GM13976 (cell line): ENCODE measurements around the gene CPA3.

Experiments used
- DNase-seq: peaks from one replicate; pipeline ENCODE4 v3.0.0; 2012; ENCODE audit warnings: low spot score
- in situ Hi-C: fragments of 300-500 bp; cut with MboI; formaldehyde crosslinking; loops from one replicate; pipeline ENCODE4 v1.12.0; 2022; ENCODE audit warnings: low sequenced_read_pairs, mixed read lengths, inconsistent platforms; ENCODE audit not compliant: unreplicated experiment
- TF ChIP-seq, protein P1 (sequence below): IDR thresholded peaks from 2 replicates; pipeline ENCODE4 v1.5.1; 2012; ENCODE audit warnings: borderline replicate concordance, mild to moderate bottlenecking; ENCODE audit not compliant: insufficient read depth; ENCODE audit errors: extremely low read depth, missing control alignments, control extremely low read depth

The CPA3 gene

DNA sequence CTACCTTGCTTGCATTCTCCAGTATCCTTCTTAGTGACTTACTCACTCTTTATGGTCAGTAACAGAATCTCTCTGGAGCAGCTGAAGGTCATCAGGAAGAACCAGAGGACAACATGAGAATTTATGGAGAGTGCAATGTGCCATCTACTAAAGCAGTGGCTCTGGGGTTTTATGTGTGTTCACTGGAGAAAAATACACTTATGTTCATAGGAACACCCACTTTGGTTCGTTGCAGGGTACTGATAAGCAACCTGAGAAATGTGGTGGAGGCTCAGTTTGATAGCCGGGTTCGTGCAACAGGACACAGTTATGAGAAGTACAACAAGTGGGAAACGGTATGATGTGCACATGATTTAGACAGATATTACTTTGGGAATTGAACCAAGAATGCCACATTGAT lies 24.6 kb upstream of the CPA3 start:
- in situ Hi-C loops, result no loop called here
- DNase-seq, result no peak
- TF ChIP-seq, protein P1, sequence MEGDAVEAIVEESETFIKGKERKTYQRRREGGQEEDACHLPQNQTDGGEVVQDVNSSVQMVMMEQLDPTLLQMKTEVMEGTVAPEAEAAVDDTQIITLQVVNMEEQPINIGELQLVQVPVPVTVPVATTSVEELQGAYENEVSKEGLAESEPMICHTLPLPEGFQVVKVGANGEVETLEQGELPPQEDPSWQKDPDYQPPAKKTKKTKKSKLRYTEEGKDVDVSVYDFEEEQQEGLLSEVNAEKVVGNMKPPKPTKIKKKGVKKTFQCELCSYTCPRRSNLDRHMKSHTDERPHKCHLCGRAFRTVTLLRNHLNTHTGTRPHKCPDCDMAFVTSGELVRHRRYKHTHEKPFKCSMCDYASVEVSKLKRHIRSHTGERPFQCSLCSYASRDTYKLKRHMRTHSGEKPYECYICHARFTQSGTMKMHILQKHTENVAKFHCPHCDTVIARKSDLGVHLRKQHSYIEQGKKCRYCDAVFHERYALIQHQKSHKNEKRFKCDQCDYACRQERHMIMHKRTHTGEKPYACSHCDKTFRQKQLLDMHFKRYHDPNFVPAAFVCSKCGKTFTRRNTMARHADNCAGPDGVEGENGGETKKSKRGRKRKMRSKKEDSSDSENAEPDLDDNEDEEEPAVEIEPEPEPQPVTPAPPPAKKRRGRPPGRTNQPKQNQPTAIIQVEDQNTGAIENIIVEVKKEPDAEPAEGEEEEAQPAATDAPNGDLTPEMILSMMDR, result no peak

GRCh38 chr3:148845756-148846395 lies 19.2 kb upstream of the CPA3 start:
- DNase-seq, result no peak
- in situ Hi-C loops, result no loop called here

GRCh38 chr3:148847351-148847750 lies 17.7 kb upstream of the CPA3 start:
- in situ Hi-C loops, result no loop called here
- TF ChIP-seq, protein P1, result no peak
- no peak for DNase-seq

More at GRCh38 chr3:148845756-148846395, 19.2 kb upstream of the CPA3 start:
- TF ChIP-seq, protein P1, result no peak

DNA sequence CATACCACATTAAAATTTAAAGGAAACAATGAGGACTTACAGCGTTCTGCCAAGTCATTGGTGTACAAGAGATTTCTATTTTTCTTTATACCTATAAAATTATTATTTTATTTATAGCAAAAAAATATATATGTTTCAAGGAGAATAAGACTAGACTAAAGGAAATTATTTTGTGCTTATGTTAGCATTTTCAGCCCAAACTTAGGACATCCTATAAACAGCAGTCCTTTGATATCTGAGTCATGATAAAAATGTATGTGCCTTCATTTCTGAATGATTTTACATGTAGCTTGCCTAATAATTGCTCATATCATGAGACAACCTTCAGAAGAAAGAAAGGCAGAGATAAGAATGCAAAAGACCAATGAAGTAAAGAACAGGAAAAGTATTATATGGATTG lies 16.7 kb upstream of the CPA3 start:
- in situ Hi-C loops, result no loop called here
- TF ChIP-seq, protein P1, result no peak
- DNase-seq, result no peak

- no peak for DNase-seq
- in situ Hi-C loops, result loop anchor here (25.0 kb wide), 1 partner anchor 410 kb away; no protein-coding TSS in a partner anchor
- TF ChIP-seq, protein P1, result no peak
Observed at GRCh38 chr3:148852271-148852992, 12.7 kb upstream of the CPA3 start.

- in situ Hi-C loops, result loop anchor here (25.0 kb wide), 1 partner anchor 409 kb away; no protein-coding TSS in a partner anchor
- TF ChIP-seq, protein P1, result no peak
- no peak for DNase-seq
Observed at GRCh38 chr3:148853076-148853475, 12.0 kb upstream of the CPA3 start.
